Fibroblast of lung (primary cell): Measurements from ENCODE around the gene BAIAP2.

Experiments used
- CTCF ChIP-seq, 2 donors: IDR thresholded peaks in 1 of 2; conservative IDR thresholded peaks in 1 of 2; 1 replicate in 1 of 2; 2 replicates in 1 of 2; pipeline ENCODE4 v1.5.1; 2011 to 2012; ENCODE audit warnings: low read length in 2 of 2, control low read depth in 1 of 2, inconsistent platforms in 1 of 2, low read depth in 1 of 2, mild to moderate bottlenecking in 1 of 2
- EZH2 ChIP-seq: IDR thresholded peaks from 2 replicates; pipeline ENCODE4 v1.5.1; 2012; ENCODE audit warnings: low read length, control low read depth, mild to moderate bottlenecking; ENCODE audit errors: missing control alignments

DNA sequence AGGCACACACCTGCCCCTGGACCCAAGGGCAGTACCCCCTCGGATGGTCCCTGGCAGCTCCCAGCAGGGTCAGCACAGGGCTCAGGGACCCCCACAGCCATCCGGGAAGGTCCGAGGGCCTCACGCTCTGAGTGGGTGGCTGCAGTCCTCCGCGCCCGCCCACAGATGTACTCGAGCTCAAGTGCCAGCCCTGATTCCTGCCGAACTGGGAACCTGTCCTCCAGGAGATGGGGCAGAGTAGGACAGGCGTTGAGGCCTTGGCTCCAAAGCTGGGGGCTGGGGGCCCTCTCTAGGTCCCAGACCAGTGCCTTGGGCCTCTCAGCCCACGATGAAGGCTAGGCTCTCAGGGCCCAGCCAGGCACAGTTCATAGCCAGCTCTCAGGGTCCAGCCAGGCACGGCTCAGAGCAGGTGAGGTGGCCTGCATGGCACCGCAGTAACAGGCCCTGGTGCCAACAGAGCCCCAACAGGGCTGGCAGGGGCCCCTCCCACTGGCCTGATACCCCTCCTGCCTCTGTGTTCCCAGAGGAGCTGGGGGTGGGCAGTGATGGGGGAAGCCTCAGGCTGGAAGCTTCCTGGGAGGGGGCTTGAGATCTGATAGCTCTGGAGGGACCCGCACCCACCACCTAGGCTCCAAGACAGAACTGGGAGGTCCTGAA lies 94.9 kb downstream of the BAIAP2 start:
- TF ChIP-seq CTCF (conservative IDR thresholded peaks at IDR 0.05 in 1 of 2, IDR thresholded peaks at IDR 0.05 in 1 of 2; ENCODE audit: low read depth in 1 of 2, low read length in 2 of 2): no peak
- no peak for TF ChIP-seq EZH2
